HepG2 (cell line): ENCODE results near the gene HDDC3. TPM values are rescaled to one million over a fixed set of nuclear protein-coding genes. Genes with fewer than 3 reads are reported as not detected.

Experiments
- ATAC-seq: fragments of 200-7000 bp; cut with Tn5 transposase; 3 replicates; pipeline ENCODE4 v1.9.1; 2020; ENCODE audit warnings: mild to moderate bottlenecking, moderate library complexity
- BruUV-seq: library from RNA; stranded (reverse); fragments of 400-500 nt; replicated peaks from 2 replicates; lab custom pipeline; 2021; lab: Mats Ljungman, UMichigan
- CTCF ChIA-PET: fragments of 300-600 bp; formaldehyde crosslinking; extraction: SDS; loops from one replicate; lab custom pipeline; 2021; ENCODE audit warnings: low total read pairs, inconsistent platforms, low intra/inter-chr PET ratio; lab: Yijun Ruan, JAX
- POLR2A ChIA-PET: fragments of 350-600 bp; sonication (Branson Sonifier 250); formaldehyde crosslinking; loops from one replicate; lab custom pipeline; 2020; ENCODE audit warnings: antibody characterized with exemption, inconsistent platforms; lab: Yijun Ruan, JAX
- DNase-seq: peaks from one replicate; pipeline ENCODE4 v3.0.0-alpha.2; 2015; ENCODE audit warnings: low spot score
- FAIRE-seq: peaks from 3 replicates; lab custom pipeline; 2011; peaks lifted over from hg19 to GRCh38; lab: Jason Lieb, UNC
- H2AFZ ChIP-seq: one replicate; pipeline ENCODE4 v1.6.1; 2011; ENCODE audit warnings: low read length, inconsistent platforms
- H3K27ac ChIP-seq: fragments of 300-600 bp; 3 replicates; pipeline ENCODE4 v1.8.0; 2011; ENCODE audit warnings: mixed run types, mild to moderate bottlenecking, mixed read lengths, low read length, inconsistent platforms; ENCODE audit not compliant: insufficient read depth; ENCODE audit errors: extremely low read length
- H3K27me3 ChIP-seq, 2 experiments: fragments of 200-600 bp in 1 of 2; 2 replicates in 1 of 2; 3 replicates in 1 of 2; pipeline versions ENCODE4 v1.6.0 to v1.8.0; 2011; ENCODE audit warnings: low read length in 2 of 2, mild to moderate bottlenecking in 2 of 2, moderate library complexity in 2 of 2, inconsistent platforms in 1 of 2; ENCODE audit not compliant: insufficient read depth in 2 of 2, control insufficient read depth in 1 of 2
- H3K36me3 ChIP-seq, 2 experiments: fragments of 200-600 bp in 1 of 2; replicated peaks in 1 of 2; 2 replicates in 1 of 2; 3 replicates in 1 of 2; pipeline versions ENCODE4 v1.5.1 to v1.8.0; 2011; ENCODE audit warnings: low read length in 2 of 2, inconsistent platforms in 1 of 2; ENCODE audit not compliant: insufficient read depth in 2 of 2, control insufficient read depth in 1 of 2
- H3K4me1 ChIP-seq: 2 replicates; pipeline ENCODE4 v1.5.1; 2012; ENCODE audit warnings: low read length, inconsistent platforms; ENCODE audit not compliant: insufficient read depth
- H3K4me2 ChIP-seq: 2 replicates; pipeline ENCODE4 v1.6.0; 2011; ENCODE audit warnings: low read depth, low read length, inconsistent platforms
- H3K4me3 ChIP-seq, 3 experiments: fragments of 200-600 bp in 1 of 3; sonication (generic), shearing (Covaris generic) in 1 of 3; replicated peaks in 1 of 3; 2 replicates each; pipeline ENCODE4 v1.5.1; 2011 to 2016; ENCODE audit warnings: low read length in 3 of 3, inconsistent platforms in 2 of 3, low read depth in 2 of 3, mild to moderate bottlenecking in 2 of 3, control low read depth in 1 of 3, mixed read lengths in 1 of 3; ENCODE audit not compliant: insufficient read depth in 1 of 3
- H3K79me2 ChIP-seq: one replicate; pipeline ENCODE4 v1.6.1; 2011; ENCODE audit warnings: low read length, inconsistent platforms; ENCODE audit not compliant: insufficient read depth
- H3K9ac ChIP-seq: 2 replicates; pipeline ENCODE4 v1.6.0; 2011; ENCODE audit warnings: mild to moderate bottlenecking, low read depth, low read length, inconsistent platforms; ENCODE audit not compliant: insufficient read depth
- H3K9me3 ChIP-seq: 2 replicates; pipeline ENCODE4 v1.5.1; 2012; ENCODE audit warnings: mild to moderate bottlenecking, low read length
- H4K20me1 ChIP-seq: 2 replicates; pipeline ENCODE4 v1.6.0; 2011; ENCODE audit warnings: inconsistent platforms, mild to moderate bottlenecking, low read length, moderate library complexity; ENCODE audit not compliant: insufficient read depth
- EHMT2 ChIP-seq: fragments of 200-600 bp; sonication (generic); IDR thresholded peaks from 2 replicates; pipeline ENCODE4 v1.7.0; 2017; ENCODE audit warnings: antibody characterized with exemption, low read depth, low read length, borderline replicate concordance
- KDM1A ChIP-seq: IDR thresholded peaks from 2 replicates; pipeline ENCODE4 v1.6.1; 2016; ENCODE audit warnings: missing compliant biosample characterization
- LCORL ChIP-seq, 2 experiments: fragments of 450-650 bp in 1 of 2; sonication (generic) in 1 of 2; formaldehyde crosslinking in 1 of 2; IDR thresholded peaks; 2 replicates each; pipeline versions ENCODE4 v1.5.0 to v1.6.1; 2017 to 2020; ENCODE audit warnings: antibody characterized with exemption in 1 of 2, missing genetic modification reagents in 1 of 2
- MIER3 ChIP-seq: IDR thresholded peaks from 2 replicates; pipeline ENCODE4 v1.6.1; 2016; ENCODE audit warnings: missing compliant biosample characterization, borderline replicate concordance
- NCOA5 ChIP-seq: sonication (generic); formaldehyde crosslinking; IDR thresholded peaks from 2 replicates; pipeline ENCODE4 v1.4.0; 2020; ENCODE audit warnings: missing genetic modification reagents
- RCOR2 ChIP-seq: IDR thresholded peaks from 2 replicates; pipeline ENCODE4 v1.6.1; 2016; ENCODE audit warnings: missing biosample characterization, missing genetic modification reagents
- SSRP1 ChIP-seq: IDR thresholded peaks from 2 replicates; pipeline ENCODE4 v1.6.1; 2016; ENCODE audit warnings: control low read depth
- ZNF10 ChIP-seq: sonication (generic); formaldehyde crosslinking; IDR thresholded peaks from 2 replicates; pipeline ENCODE4 v1.4.0; 2020; ENCODE audit warnings: mild to moderate bottlenecking, low read depth, missing genetic modification reagents, borderline replicate concordance
- ZNF253 ChIP-seq: sonication (generic); formaldehyde crosslinking; IDR thresholded peaks from 2 replicates; pipeline ENCODE4 v1.8.0; 2022; ENCODE audit warnings: mild to moderate bottlenecking, missing genetic modification reagents, borderline replicate concordance
- ZNF382 ChIP-seq: sonication (generic); formaldehyde crosslinking; IDR thresholded peaks from 2 replicates; pipeline ENCODE4 v1.5.0; 2020; ENCODE audit warnings: missing genetic modification reagents, mild to moderate bottlenecking, borderline replicate concordance
- ZNF563 ChIP-seq: sonication (generic); formaldehyde crosslinking; IDR thresholded peaks from 2 replicates; pipeline ENCODE4 v1.8.0; 2022; ENCODE audit warnings: mild to moderate bottlenecking, moderate library complexity, missing genetic modification reagents
- ZNF746 ChIP-seq: sonication (generic); formaldehyde crosslinking; IDR thresholded peaks from 2 replicates; pipeline ENCODE4 v1.8.0; 2022; ENCODE audit warnings: mild to moderate bottlenecking, missing genetic modification reagents
- WGBS: methylation state at CpG from one replicate; pipeline ENCODE4 v1.1.6; 2017; ENCODE audit warnings: low lambda C conversion rate; 5-methylcytosine and 5-hydroxymethylcytosine counted together
- in situ Hi-C: cut with HindIII; loops from 2 replicates; pipeline ENCODE4 v1.10.0; 2017; ENCODE audit warnings: low pct_unique_long_range_greater_than_20kb; ENCODE audit not compliant: extremely low pct_ligation_motif_present
- intact Hi-C: fragments of 100-400 bp; cut with micrococcal nuclease; formaldehyde crosslinking; loops from one replicate; pipeline ENCODE4 v1.10.0; 2022; ENCODE audit not compliant: unreplicated experiment
- polyA plus RNA-seq, 8 experiments: library from polyadenylated mRNA; depleted of rRNA in 3 of 8; stranded (reverse) in 7 of 8; unstranded in 1 of 8; fragments of >200 nt; fragmentation: Illumina TruSeq in 4 of 8; extraction: Trizol in 4 of 8; gene quantifications; 2 replicates each; pipeline versions ENCODE4 v1.2.1 to v1.2.3, GENCODE V29; 2011 to 2016; ENCODE audit warnings: low read depth in 4 of 8, missing spikeins in 1 of 8, mixed read lengths in 1 of 8; ENCODE audit not compliant: insufficient read depth in 1 of 8
- total RNA-seq, 5 experiments: library from RNA; depleted of rRNA; stranded (reverse); fragments of >200 nt; fragmentation: Illumina TruSeq; extraction: Trizol; gene quantifications; 2 replicates each; pipeline ENCODE4 v1.2.3, GENCODE V29; 2016; ENCODE audit warnings: low read depth in 1 of 5
- TF ChIP-seq, protein P1 (sequence below): sonication (generic); formaldehyde crosslinking; IDR thresholded peaks from 2 replicates; pipeline ENCODE4 v1.5.0; 2020; ENCODE audit warnings: mild to moderate bottlenecking, low read depth, missing genetic modification reagents, borderline replicate concordance
- TF ChIP-seq, protein P2 (sequence below): IDR thresholded peaks from 2 replicates; pipeline ENCODE4 v1.6.1; 2012; ENCODE audit warnings: low read length, improper control_type of control experiment
- TF ChIP-seq, protein P3 (sequence below): IDR thresholded peaks from 2 replicates; pipeline ENCODE4 v1.6.1; 2016; ENCODE audit warnings: missing genetic modification reagents, missing compliant biosample characterization
- TF ChIP-seq, protein P4 (sequence below): sonication (generic); formaldehyde crosslinking; IDR thresholded peaks from 2 replicates; pipeline ENCODE4 v1.8.0; 2022; ENCODE audit warnings: missing genetic modification reagents, mild to moderate bottlenecking, inconsistent platforms, borderline replicate concordance
- TF ChIP-seq, protein P5 (sequence below): IDR thresholded peaks from 2 replicates; pipeline ENCODE4 v1.6.1; 2016

HDDC3 gene
- total and polyA plus RNA-seq, 2 of the 13 experiments (the other 11 are each of a cell fraction or from before 2014, with no cell fraction given), result 18.7 to 28.3 TPM

DNA sequence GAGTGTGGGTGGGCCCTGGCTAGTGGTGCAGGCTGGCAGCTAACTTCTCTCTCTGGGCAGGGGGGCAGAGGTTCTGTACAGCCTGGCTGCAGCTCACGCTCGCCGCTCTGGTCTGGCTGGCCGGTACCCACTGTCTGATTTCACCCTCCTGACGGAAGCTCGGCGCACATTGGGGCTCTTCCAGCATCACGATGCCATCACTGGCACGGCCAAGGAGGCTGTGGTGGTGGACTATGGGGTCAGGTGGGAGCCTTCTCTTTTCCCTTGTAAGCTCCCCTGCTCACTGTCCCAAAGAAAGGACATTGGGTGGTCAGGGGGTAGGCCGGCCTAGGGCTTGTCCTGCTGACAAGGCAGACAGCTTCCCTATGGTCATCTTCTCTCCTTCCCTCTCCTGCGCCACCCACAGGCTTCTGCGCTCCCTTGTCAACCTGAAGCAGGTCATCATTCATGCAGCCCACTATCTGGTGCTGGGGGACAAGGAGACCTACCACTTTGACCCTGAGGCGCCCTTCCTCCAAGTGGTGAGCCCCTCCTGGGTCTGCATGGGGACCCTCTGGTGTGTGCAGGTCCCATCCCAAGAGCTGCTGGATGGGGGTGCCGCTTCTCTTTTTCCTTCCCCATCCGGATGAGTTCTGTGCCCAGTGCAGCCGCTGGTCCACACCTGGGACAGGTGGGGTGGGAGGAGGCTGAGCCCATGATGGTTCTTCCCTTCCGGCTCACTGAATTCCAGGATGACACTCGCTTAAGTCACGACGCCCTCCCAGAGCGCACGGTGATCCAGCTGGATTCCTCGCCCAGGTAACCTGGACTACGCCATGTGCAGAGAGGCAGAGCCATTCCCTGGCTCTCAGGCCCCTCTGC, 21.7 kb downstream of the HDDC3 start:
- intact Hi-C loops, result no loop called here
- Histone ChIP-seq H3K4me1 (no peaks in the 10 kb centered on the region), H3K27me3 (no peaks in the 10 kb centered on the region), H3K27ac (no peak overlapping the region), H3K4me2 (no peak overlapping the region), H3K9ac (no peak overlapping the region), H3K79me2 (no peaks in the 10 kb centered on the region), H3K36me3 (peaks cover 22 to 75% of the 10 kb centered on the region in 2 experiments), H4K20me1 (no peaks in the 10 kb centered on the region), H3K9me3 (no peaks in the 10 kb centered on the region), H3K4me3 (no peak overlapping the region), H2AFZ (no peak overlapping the region)
- POLR2A ChIA-PET, result no interaction called here
- CTCF ChIA-PET, result no interaction called here
- in situ Hi-C loops, result no loop called here
- FAIRE-seq (no peak), ATAC-seq (no peak), DNase-seq (no peak)
- WGBS, result 97% methylated on average over 11 of the region's 24 CpGs
- no TSS peak for BruUV-seq
- TF ChIP-seq ZNF746 (CRISPR knock-in tag), result no peak
- no peak for TF ChIP-seq KDM1A
- TF ChIP-seq, protein P1, sequence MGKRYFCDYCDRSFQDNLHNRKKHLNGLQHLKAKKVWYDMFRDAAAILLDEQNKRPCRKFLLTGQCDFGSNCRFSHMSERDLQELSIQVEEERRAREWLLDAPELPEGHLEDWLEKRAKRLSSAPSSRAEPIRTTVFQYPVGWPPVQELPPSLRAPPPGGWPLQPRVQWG (CRISPR knock-in tag), result no peak
- TF ChIP-seq ZNF10 (CRISPR knock-in tag), result no peak
- no peak for TF ChIP-seq EHMT2
- no peak for TF ChIP-seq MIER3
- TF ChIP-seq, protein P2, sequence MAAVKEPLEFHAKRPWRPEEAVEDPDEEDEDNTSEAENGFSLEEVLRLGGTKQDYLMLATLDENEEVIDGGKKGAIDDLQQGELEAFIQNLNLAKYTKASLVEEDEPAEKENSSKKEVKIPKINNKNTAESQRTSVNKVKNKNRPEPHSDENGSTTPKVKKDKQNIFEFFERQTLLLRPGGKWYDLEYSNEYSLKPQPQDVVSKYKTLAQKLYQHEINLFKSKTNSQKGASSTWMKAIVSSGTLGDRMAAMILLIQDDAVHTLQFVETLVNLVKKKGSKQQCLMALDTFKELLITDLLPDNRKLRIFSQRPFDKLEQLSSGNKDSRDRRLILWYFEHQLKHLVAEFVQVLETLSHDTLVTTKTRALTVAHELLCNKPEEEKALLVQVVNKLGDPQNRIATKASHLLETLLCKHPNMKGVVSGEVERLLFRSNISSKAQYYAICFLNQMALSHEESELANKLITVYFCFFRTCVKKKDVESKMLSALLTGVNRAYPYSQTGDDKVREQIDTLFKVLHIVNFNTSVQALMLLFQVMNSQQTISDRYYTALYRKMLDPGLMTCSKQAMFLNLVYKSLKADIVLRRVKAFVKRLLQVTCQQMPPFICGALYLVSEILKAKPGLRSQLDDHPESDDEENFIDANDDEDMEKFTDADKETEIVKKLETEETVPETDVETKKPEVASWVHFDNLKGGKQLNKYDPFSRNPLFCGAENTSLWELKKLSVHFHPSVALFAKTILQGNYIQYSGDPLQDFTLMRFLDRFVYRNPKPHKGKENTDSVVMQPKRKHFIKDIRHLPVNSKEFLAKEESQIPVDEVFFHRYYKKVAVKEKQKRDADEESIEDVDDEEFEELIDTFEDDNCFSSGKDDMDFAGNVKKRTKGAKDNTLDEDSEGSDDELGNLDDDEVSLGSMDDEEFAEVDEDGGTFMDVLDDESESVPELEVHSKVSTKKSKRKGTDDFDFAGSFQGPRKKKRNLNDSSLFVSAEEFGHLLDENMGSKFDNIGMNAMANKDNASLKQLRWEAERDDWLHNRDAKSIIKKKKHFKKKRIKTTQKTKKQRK, result no peak
- TF ChIP-seq, protein P3, sequence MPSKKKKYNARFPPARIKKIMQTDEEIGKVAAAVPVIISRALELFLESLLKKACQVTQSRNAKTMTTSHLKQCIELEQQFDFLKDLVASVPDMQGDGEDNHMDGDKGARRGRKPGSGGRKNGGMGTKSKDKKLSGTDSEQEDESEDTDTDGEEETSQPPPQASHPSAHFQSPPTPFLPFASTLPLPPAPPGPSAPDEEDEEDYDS, result no peak
- no peak for TF ChIP-seq ZNF382 (CRISPR knock-in tag)
- TF ChIP-seq, protein P4, sequence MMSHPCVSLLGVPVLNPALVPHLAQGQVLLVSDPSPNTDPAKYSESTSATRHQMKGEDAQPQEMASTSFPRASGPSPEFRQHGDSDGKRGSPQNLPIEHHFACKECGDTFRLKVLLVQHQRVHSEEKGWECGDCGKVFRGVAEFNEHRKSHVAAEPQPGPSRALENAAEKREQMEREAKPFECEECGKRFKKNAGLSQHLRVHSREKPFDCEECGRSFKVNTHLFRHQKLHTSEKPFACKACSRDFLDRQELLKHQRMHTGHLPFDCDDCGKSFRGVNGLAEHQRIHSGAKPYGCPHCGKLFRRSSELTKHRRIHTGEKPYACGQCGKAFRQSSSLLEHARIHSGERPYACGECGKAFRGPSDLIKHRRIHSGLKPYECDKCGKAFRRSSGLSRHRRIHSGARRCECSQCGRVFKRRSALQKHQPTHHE, result no peak
- TF ChIP-seq NCOA5 (CRISPR knock-in tag), result no peak
- TF ChIP-seq ZNF253 (CRISPR knock-in tag), result no peak
- TF ChIP-seq LCORL (IDR thresholded peaks at IDR 0.05), result no peak
- no peak for TF ChIP-seq LCORL (CRISPR knock-in tag; IDR thresholded peaks at IDR 0.05)
- TF ChIP-seq, protein P5, sequence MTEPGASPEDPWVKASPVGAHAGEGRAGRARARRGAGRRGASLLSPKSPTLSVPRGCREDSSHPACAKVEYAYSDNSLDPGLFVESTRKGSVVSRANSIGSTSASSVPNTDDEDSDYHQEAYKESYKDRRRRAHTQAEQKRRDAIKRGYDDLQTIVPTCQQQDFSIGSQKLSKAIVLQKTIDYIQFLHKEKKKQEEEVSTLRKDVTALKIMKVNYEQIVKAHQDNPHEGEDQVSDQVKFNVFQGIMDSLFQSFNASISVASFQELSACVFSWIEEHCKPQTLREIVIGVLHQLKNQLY (CRISPR knock-in tag), result no peak
- TF ChIP-seq ZNF563, result no peak
- TF ChIP-seq SSRP1 (CRISPR knock-in tag), result no peak
- no peak for TF ChIP-seq RCOR2
